Pancreas (tissue), 10 donors: ENCODE data around the gene PARD3B. TPM values are rescaled to one million over a fixed set of nuclear protein-coding genes. Genes with fewer than 3 reads are reported as not detected.

Source experiments
- ATAC-seq, 4 donors: fragments of 200-7000 bp; cut with Tn5 transposase; one replicate each; pipeline versions ENCODE4 v1.8.0 to v1.9.1; 2020; ENCODE audit warnings: mild to moderate bottlenecking in 4 of 4, moderate library complexity in 4 of 4
- DNase-seq, 6 donors: peaks; one replicate each; pipeline ENCODE4 v3.0.0-alpha.2; 2020
- FAIRE-seq: peaks from 2 replicates; lab custom pipeline; 2012; peaks lifted over from hg19 to GRCh38; lab: Jason Lieb, UNC
- H3K27ac ChIP-seq, 4 donors: fragments of 200-600 bp; sonication (generic); 1 replicate in 3 of 4; 2 replicates in 1 of 4; pipeline versions ENCODE4 v1.5.0 to v1.8.0; 2020
- H3K27me3 ChIP-seq, 4 donors: fragments of 200-600 bp; one replicate each; pipeline ENCODE4 v1.8.0; 2021
- H3K36me3 ChIP-seq, 3 donors: fragments of 200-600 bp; sonication (generic) in 1 of 3; one replicate each; pipeline versions ENCODE4 v1.5.0 to v1.8.0; 2020 to 2021
- H3K4me1 ChIP-seq, 3 donors: fragments of 200-600 bp; one replicate each; pipeline ENCODE4 v1.8.0; 2021
- H3K4me3 ChIP-seq, 4 donors: fragments of 200-600 bp; sonication (generic) in 2 of 4; one replicate each; pipeline versions ENCODE4 v1.5.0 to v1.8.0; 2020 to 2021
- H3K9me3 ChIP-seq, 4 donors: fragments of 200-600 bp; one replicate each; pipeline ENCODE4 v1.8.0; 2021
- CTCF ChIP-seq, 4 donors: fragments of 200-600 bp; sonication (generic) in 3 of 4; IDR thresholded peaks; one replicate each; pipeline versions ENCODE4 v1.5.0 to v1.8.0; 2021; ENCODE audit warnings: antibody characterized with exemption in 4 of 4
- WGBS, 2 donors: extraction: QIAGEN DNeasy Blood & Tissue Kit; methylation state at CpG; one replicate each; pipeline ENCODE4 v1.1.7; 2013; 5-methylcytosine and 5-hydroxymethylcytosine counted together
- intact Hi-C, 3 donors: fragments of 100-400 bp; cut with DNase I; formaldehyde crosslinking; loops; one replicate each; pipeline versions ENCODE4 v1.11.1 to v1.14.2; 2022
- polyA plus RNA-seq, 2 donors: library from polyadenylated mRNA; stranded (reverse); fragments of 200-250 nt; gene quantifications; one replicate each; pipeline ENCODE4 v1.2.3, GENCODE V29; 2013
- total RNA-seq, 6 donors: library from RNA; stranded (reverse); fragmentation: NEBNext Ultra II Directional in 4 of 6; extraction: Animal tissue kit (Norgen Biotek cat#: 25700) in 4 of 6; gene quantifications; one replicate each; pipeline versions ENCODE4 v1.2.1 to v1.2.4, GENCODE V29; 2021 to 2023
- donor health status: healthy with polysubstance abuse.
- donor health status: DM: no; HTN: no; CAD: no; lungs with moderate emphysema.
- donor health status: DM: no; HTN: no; CAD: no.
- donor health status: control.
- donor health status: control.
- donor health status: Bipolar disorder and iron deficiency.
- donor health status: DM: yes; HTN: yes; CAD: no.
- donor health status: DM: no; HTN: no; CAD: no.
- donor health status: DM: no; HTN: no; CAD: no.
- donor health status: DM: yes; HTN: yes; CAD: no.

Gene PARD3B
- total and polyA plus RNA-seq, 8 donors: 2.8 to 21.5 (median 12.7) TPM

- WGBS, 2 donors: 38 to 45% methylated on average over 2 of the region's 2 CpGs
- DNase-seq (no peak), ATAC-seq (no peak), FAIRE-seq (no peak)
- no peak overlapping the region for H3K4me3 ChIP-seq
- TF ChIP-seq CTCF (IDR thresholded peaks at IDR 0.05): no peak
- no peaks in the 10 kb centered on the region for H3K9me3 ChIP-seq
- H3K27me3 ChIP-seq: no peaks in the 10 kb centered on the region
- no peaks in the 10 kb centered on the region for H3K4me1 ChIP-seq
- no peaks in the 10 kb centered on the region for H3K36me3 ChIP-seq
- intact Hi-C loops: no loop called here
- no peak overlapping the region for H3K27ac ChIP-seq
Observed at GRCh38 chr2:205505371-205505770, 960.1 kb downstream of the PARD3B start.

- no peaks in the 10 kb centered on the region for H3K9me3 ChIP-seq
- no peak for ATAC-seq
- H3K4me1 ChIP-seq: no peaks in the 10 kb centered on the region
- WGBS, 2 donors: 93 to 95% methylated on average over 4 of the region's 4 CpGs
- no peak for TF ChIP-seq CTCF (IDR thresholded peaks at IDR 0.05)
- H3K27me3 ChIP-seq: no peaks in the 10 kb centered on the region
- no peaks in the 10 kb centered on the region for H3K36me3 ChIP-seq
- DNase-seq: no peak
- H3K27ac ChIP-seq: no peak overlapping the region
- no peak overlapping the region for H3K4me3 ChIP-seq
- FAIRE-seq: no peak
- intact Hi-C loops: no loop called here
Observed at GRCh38 chr2:205509655-205510054, 964.4 kb downstream of the PARD3B start.

GRCh38 chr2:205510345-205510744, 965.1 kb downstream of the PARD3B start:
- no peak for DNase-seq
- Histone ChIP-seq H3K27ac (no peak overlapping the region), H3K36me3 (no peaks in the 10 kb centered on the region), H3K4me1 (no peaks in the 10 kb centered on the region), H3K9me3 (no peaks in the 10 kb centered on the region), H3K4me3 (no peak overlapping the region), H3K27me3 (no peaks in the 10 kb centered on the region)
- WGBS, 2 donors: 74 to 79% methylated on average over 2 of the region's 2 CpGs
- FAIRE-seq: no peak
- intact Hi-C loops: no loop called here
- ATAC-seq: no peak
- no peak for TF ChIP-seq CTCF (IDR thresholded peaks at IDR 0.05)

GRCh38 chr2:205511221-205511620, 965.9 kb downstream of the PARD3B start:
- H3K4me3 ChIP-seq: no peak overlapping the region
- intact Hi-C loops: no loop called here
- no peak overlapping the region for H3K27ac ChIP-seq
- 43 to 55% methylated on average over 2 of the region's 2 CpGs for WGBS, 2 donors
- no peaks in the 10 kb centered on the region for H3K4me1 ChIP-seq
- FAIRE-seq (no peak), ATAC-seq (no peak), DNase-seq (no peak)
- no peaks in the 10 kb centered on the region for H3K36me3 ChIP-seq
- H3K9me3 ChIP-seq: no peaks in the 10 kb centered on the region
- no peaks in the 10 kb centered on the region for H3K27me3 ChIP-seq
- TF ChIP-seq CTCF (IDR thresholded peaks at IDR 0.05): no peak

- intact Hi-C loops: no loop called here
- ATAC-seq (no peak), DNase-seq (no peak), FAIRE-seq (no peak)
- Histone ChIP-seq H3K27me3 (no peaks in the 10 kb centered on the region), H3K27ac (no peak overlapping the region), H3K9me3 (no peaks in the 10 kb centered on the region), H3K36me3 (no peaks in the 10 kb centered on the region), H3K4me1 (no peaks in the 10 kb centered on the region), H3K4me3 (no peak overlapping the region)
- TF ChIP-seq CTCF (IDR thresholded peaks at IDR 0.05): no peak
- WGBS, 2 donors: 90 to 94% methylated on average over 3 of the region's 3 CpGs
Observed at GRCh38 chr2:205511641-205512040, 966.4 kb downstream of the PARD3B start.
